GM18505 (cell line): ENCODE results near the gene ACSS1.

Source experiments
- ATAC-seq: cut with Tn5 transposase; IDR thresholded peaks from one replicate; pipeline ENCODE4 v1.9.1; 2021; ENCODE audit not compliant: unreplicated experiment
- POLR2A ChIP-seq: IDR thresholded peaks from 4 replicates; pipeline ENCODE4 v1.6.1; 2011; ENCODE audit warnings: borderline replicate concordance; ENCODE audit not compliant: insufficient read depth, insufficient read length; ENCODE audit errors: extremely low read depth

Gene ACSS1

GRCh38 chr20:25019381-25020155 lies 38.4 kb downstream of the ACSS1 start:
- no peak for TF ChIP-seq POLR2A
- no peak for ATAC-seq

GRCh38 chr20:25018841-25019240 lies 39.1 kb downstream of the ACSS1 start:
- TF ChIP-seq POLR2A = no peak
- ATAC-seq = no peak

- no peak for TF ChIP-seq POLR2A
- ATAC-seq = no peak
These were observed 39.5 kb downstream of the ACSS1 start for GRCh38 chr20:25018425-25018824.

GRCh38 chr20:25017257-25017803 lies 40.6 kb downstream of the ACSS1 start:
- TF ChIP-seq POLR2A = no peak
- ATAC-seq = no peak

GRCh38 chr20:25016471-25016870 lies 41.5 kb downstream of the ACSS1 start:
- no peak for TF ChIP-seq POLR2A
- no peak for ATAC-seq

- no peak for TF ChIP-seq POLR2A
- ATAC-seq = no peak
These were observed 42.0 kb downstream of the ACSS1 start for GRCh38 chr20:25015986-25016385.

- no peak for TF ChIP-seq POLR2A
- no peak for ATAC-seq
These were observed 43.1 kb downstream of the ACSS1 start for GRCh38 chr20:25014816-25015215.

GRCh38 chr20:25013478-25014380 lies 44.2 kb downstream of the ACSS1 start:
- ATAC-seq = no peak
- TF ChIP-seq POLR2A = no peak

GRCh38 chr20:25012616-25013189 lies 45.2 kb downstream of the ACSS1 start:
- no peak for TF ChIP-seq POLR2A
- no peak for ATAC-seq

- ATAC-seq = no peak
- TF ChIP-seq POLR2A = no peak
These were observed 46.1 kb downstream of the ACSS1 start for GRCh38 chr20:25011831-25012241.

- no peak for TF ChIP-seq POLR2A
- no peak for ATAC-seq
These were observed 46.7 kb downstream of the ACSS1 start for GRCh38 chr20:25011261-25011660.

GRCh38 chr20:25009218-25010145 lies 48.5 kb downstream of the ACSS1 start:
- no peak for ATAC-seq
- no peak for TF ChIP-seq POLR2A

- TF ChIP-seq POLR2A = no peak
- ATAC-seq = no peak
These were observed 49.3 kb downstream of the ACSS1 start for GRCh38 chr20:25008388-25009217.
